Right renal cortex interstitium (tissue), 3 donors: Measurements from ENCODE around the gene CX3CL1. TPM values are rescaled to one million over a fixed set of nuclear protein-coding genes. Genes with fewer than 3 reads are reported as not detected.
A peak's percentile ranks its signal among the peaks of the same experiment; 100 is the strongest.

Experiments used
- DNase-seq, 3 donors: peaks; one replicate each; pipeline ENCODE4 v3.0.0-alpha.2; 2013; ENCODE audit warnings: low read depth in 3 of 3, low spot score in 2 of 3
- polyA plus RNA-seq, 3 donors: library from polyadenylated mRNA; unstranded; fragments of 120-200 nt; gene quantifications; one replicate each; pipeline ENCODE4 v1.2.1, GENCODE V29; 2013; ENCODE audit not compliant: insufficient read length in 3 of 3

The CX3CL1 gene
- polyA plus RNA-seq, 3 donors = 25.7 to 34.3 (median 30.1) TPM

DNA sequence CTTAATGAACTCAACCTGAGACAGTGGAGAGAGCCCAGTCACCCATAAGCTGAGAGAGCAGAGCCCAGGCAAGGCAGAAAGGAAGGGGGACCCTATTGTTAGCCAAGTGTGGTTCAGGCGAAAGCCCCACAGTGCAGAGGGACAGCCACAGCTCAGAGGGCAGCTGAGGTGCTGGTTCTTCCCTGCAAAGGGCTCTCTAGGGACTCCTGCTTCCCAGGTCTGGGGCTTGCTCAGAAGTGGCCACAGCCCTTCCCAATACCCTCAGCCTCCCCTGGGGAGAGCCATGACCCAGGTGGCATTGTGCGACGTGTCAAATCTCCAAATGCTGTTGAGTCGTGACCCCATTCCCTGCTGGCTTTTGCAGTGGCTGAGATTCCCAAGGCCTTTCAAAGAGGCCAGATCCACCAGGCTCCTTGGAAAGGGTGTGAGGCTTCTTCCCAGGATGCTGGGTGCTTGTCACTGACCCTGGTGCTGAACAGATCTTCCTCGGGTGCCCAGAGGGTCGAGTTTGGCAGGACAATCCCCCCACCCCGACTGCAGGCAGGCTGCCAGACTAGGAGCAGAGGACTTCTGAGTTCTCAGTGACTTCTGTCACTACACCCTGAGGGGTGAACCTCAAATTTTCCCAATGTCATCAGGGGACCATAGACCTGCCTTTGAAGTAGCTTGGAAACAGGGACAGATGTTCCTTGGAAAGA lies 29.8 kb downstream of the CX3CL1 start:
- DNase-seq = no peak

GRCh38 chr16:57403965-57404817 lies 31.9 kb downstream of the CX3CL1 start, which contains the start of gene CCL17:
Gene CCL17 (plus strand): TSS chr16:57404767. CDS start chr16:57413933, 9,166 bp downstream.
- no peak for DNase-seq

DNA sequence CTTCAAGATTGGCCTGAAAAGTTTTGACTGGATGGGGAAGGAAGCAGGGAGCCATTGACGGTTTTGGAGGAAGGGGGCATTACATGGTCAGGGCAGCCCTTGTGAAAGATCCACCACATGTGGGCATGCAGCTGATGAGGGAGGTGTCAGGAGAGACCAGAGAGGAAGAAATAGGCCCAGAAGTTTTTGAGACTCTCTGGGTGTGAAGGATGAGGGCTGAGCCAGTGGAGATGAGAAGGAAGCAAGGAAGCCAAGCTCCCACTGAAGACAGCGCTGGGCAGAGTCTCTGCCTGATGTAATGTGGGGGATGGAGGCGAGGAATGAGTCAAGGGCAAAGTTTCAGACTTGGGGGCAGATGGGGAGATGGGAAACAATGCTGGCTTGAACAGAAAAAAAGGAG lies 32.8 kb downstream of the CX3CL1 start:
- no peak for DNase-seq

DNA sequence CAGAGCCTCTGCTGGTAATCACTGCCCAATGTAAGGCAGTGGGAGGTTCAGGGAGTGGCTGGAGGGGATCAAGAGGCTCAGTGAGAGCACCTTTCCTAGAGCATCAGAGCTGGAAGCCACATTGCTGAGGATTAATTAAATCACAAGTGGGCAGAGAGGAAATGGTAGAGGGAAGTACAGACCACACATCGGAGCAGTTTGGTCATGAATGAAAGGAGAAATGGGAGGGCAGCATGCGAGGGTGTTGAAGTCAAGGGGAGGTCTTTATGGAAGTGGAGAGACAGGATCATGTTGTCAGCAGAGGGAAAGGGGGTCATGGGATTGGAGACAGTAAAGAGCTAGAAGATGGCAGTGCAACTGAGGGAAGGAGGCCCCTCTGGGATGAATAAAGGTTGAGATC lies 34.6 kb downstream of the CX3CL1 start:
- no peak for DNase-seq

DNA sequence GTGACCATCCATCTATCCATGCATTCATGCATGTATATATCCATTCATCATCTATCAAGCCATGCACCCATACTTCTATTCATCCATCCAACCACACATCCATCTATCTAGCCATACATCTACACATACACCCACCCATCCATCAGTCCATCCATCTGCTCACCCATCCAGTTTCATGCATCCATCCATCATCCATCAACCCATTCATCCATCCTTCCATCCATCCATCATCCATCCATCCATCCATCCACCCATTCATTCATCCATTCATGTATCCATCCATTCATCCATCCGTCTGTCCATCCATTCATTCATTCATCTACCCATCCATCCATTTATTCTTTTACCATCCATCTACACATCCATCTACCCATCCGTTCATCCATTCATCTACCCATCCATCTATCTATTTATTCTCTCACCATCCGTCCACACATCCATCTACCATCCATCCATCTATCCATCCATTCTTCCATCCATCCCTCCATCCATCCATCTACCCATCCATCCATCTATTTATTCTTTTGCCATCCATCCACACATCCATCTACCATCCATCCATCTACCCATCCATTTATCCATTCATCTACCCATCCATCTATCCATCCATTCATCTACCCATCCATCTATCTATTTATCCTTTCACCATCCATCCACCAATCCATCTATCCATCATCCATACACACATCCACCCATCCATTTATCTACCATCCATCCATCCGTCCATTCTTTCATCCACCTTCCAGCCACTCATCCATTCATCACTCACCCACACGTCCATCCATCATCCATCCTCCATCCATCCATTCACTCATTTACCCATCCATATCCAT lies 35.4 kb downstream of the CX3CL1 start:
- DNase-seq = no peak

DNA sequence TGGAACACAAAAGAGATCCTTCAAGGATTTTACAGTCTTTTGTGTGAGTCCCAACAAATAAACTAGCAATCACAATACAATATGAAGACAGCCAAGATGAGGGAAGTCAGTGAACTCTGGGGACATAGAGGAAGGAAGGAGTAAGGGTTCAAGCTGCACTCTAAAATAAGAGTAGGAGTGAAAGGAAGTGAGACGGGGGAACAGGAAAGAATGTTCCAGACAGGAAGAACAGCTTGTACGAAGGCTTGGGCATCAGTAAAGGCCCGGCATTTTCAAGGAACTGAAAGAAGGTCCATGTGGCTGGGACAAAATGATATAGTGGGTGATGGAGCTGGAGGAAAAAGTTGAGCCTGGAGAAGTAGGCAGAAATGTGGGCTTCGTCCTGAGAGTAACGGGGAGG lies 36.8 kb downstream of the CX3CL1 start:
- DNase-seq = no peak

DNA sequence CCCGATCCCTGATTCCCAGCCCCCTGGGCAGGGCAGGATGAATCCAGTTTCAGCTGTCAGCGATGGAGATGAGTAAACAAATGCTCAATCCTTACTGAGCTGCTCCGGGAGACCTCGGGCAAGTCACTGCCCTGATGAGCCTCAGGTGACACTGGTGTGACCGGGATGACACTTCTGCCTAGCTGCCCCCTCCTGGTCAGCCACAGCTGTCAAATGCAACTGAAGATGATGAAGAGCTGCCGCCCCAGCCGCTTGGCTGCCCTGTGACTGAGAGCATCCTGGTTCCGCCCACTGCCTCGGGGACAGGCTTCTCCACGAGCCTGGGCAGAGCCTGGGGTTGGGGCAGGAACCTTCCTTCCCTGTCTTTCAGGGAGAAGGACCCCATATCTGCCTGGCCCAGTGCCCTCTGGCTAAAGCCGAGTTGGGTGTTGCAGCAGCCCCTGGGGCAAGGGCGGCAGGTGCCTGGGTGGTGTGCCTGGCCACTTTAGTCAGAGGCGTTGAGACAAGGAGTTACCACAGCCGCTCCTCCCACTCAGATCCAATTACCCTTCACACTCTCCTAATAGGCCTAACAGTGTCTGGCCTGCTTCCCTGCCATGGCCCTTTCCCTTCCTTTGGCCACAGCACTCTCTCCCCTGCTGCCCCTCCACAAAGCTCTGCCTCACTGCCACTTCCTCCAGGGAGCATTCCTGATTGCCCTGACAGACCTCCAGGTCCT lies 37.7 kb downstream of the CX3CL1 start:
- no peak for DNase-seq

- DNase-seq = no peak
Observed at GRCh38 chr16:57411362-57411976, 39.2 kb downstream of the CX3CL1 start.

DNA sequence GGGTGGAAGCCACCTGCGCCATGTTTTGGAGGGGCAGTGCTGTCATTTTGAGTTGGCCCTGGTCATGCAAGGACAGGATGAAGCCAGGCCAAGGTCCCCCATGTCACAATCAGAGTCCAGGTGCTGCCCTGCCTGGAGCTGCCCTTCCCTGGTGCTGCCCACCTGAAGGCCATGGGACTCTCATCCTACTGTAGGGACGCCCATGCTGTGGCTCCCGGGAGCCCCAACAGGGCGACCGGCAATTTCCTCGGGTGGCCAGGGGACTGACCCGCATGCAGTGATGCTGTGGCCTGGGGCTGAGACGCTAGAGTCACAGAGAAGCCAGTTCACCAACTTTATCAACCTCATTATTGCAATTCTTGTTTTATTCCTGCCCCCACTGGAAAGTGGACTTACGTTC lies 40.3 kb downstream of the CX3CL1 start:
- no peak for DNase-seq

- DNase-seq = no peak
Observed at GRCh38 chr16:57413301-57413730, 41.0 kb downstream of the CX3CL1 start.

GRCh38 chr16:57413733-57414132 lies 41.4 kb downstream of the CX3CL1 start:
- no peak for DNase-seq

DNA sequence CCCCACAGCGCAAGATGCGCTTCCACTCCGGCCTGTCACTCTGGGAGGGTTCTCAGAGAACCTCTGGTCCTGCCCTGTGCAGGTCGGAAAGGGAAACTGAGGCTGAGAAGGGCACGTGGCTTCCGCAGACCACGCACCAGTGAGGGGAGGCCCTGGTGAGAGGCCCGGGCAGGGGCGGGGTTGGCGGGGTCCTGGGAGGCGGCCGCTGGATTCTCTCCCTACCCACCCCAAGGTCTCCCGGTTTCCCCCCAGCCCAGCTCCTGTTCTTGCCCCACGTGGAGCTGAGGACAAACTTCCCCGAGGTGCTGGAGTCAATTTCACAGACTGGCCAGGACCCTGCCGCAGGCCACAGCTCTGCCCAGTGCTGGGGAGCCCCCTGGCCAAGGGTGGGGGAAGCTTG lies 43.8 kb downstream of the CX3CL1 start:
- no peak for DNase-seq

DNA sequence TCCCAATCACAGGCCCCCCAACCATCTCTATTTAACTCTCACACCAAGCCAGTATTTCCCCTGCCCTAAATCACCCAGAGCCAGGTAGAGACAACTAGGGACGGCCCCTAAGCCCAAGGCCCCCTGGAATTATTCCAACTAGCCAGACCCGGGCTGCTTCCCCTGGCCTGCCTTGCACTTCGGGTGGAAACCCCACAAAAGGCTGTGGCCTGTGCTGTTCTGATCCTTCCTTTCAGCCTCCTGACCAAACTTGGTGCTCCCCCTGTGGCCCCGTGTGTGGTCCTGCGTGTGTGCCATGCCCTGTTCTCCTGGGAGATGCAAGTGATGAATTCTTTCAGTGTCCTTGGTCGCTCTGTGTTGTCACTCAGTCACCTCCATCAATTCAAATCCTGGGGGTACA lies 47.2 kb downstream of the CX3CL1 start:
- no peak for DNase-seq

DNA sequence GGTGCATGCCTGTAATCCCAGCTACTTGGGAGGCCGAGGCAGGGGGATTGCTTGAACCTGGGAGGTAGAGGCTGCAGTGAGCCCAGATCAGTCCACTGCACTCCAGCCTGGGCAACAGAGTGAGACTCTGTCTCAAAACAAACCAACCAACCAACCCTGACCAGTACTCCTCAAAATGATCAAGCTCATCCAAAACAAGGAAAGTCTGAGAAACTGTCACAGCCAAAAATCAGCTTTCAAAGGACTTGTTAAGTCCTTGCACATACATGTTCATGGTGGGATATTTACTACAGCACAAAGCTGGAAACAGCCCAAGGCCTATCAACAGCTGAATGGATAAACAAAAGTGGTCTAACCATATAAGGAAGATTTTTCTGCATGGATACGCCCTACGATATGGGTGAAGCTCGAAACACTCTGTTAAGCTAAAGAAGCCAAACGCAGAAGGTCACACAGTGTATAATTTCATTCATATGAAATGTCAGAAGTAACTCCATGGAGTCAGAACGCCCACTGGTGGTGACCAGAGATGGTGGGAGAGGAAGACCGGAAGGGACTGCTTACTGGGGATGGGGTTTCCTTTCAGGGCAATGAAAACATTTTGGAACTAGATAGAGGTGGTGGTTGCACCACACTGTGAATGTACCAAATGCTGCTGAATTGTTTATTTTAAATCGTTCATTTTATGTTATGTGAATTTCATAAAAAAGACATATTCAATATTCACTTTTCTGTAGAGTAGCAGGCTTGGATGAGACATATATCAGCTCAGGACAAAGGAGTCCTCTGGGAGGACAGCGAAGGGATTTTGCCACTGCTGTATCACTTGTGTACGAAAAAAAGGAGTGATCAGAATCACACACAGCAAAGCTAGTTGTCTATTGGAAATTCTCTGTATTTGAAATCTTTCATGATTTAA lies 50.0 kb downstream of the CX3CL1 start:
- peak in 1 of 3 donors; percentile 53 for DNase-seq

- DNase-seq = no peak
Observed at GRCh38 chr16:57423152-57423551, 50.9 kb downstream of the CX3CL1 start.

DNA sequence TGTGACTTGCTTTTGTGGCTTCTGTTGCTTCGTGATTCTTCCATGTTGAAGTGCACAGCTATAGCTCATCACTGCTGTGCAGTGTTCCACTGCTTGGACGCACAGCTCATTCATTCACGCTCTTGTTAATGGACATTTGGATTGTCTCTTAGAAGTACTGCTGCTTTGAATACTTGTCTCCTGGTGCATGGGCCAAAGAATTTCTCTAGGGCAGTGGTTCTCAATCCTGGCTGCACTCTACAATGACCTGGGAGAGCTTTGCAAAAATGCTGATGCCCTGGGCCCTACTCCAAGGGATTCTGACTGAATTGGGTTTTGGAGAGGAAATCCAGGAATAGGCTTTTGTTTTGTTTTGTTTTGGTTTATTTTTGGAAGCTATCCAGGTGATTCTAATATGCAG lies 52.3 kb downstream of the CX3CL1 start:
- no peak for DNase-seq

DNA sequence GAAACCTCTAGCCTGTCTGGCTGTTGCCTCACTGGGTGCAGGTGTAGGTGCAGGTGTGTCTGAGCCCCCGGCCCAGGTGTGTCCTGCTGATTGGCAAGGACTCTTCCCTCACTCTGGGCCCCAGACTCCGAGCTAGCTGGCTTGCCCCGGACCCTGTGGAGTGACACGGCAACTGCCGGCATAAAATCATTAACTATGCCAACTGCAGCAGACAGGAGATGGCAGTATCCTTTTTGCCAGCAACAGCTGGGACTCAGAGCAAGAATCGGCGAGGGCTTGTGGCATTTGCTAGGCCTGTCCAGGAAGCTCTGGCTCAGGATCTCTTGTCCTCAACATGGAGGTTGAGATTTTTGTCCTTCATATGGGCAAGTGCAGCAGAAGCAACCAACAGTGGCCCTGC lies 54.1 kb downstream of the CX3CL1 start:
- no peak for DNase-seq

- DNase-seq = no peak
Observed at GRCh38 chr16:57427307-57427706, 55.0 kb downstream of the CX3CL1 start.

DNA sequence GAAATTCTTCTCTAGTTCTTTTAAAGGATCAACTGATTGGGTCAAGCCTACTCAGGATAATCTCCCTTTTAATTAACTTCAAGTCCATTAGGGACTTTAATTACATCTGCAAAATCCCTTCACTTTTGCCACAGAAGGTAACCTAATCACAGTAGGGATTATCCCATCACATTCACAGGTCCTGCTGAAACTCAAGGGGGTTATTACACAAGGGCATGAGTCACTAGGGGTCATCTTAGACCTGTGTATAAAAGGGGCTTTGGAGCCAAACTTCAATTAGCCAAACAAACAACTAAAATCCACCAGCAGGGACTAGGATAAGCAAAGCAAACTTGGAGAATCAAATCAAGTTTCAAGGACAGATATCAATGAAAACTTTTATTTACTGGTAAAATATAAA lies 55.5 kb downstream of the CX3CL1 start:
- DNase-seq = no peak
